Neural progenitor cell (in vitro differentiated cells): Measurements from ENCODE around the gene MELK. TPM values are rescaled to one million over a fixed set of nuclear protein-coding genes. Genes with fewer than 3 reads are reported as not detected.

Experiments used
- DNase-seq: peaks from one replicate; pipeline ENCODE4 v3.0.0-alpha.2; 2016; ENCODE audit warnings: low spot score
- H2AFZ ChIP-seq: fragments of 200-600 bp; sonication (generic); replicated peaks from 2 replicates; pipeline ENCODE4 v1.6.1; 2016; ENCODE audit warnings: antibody characterized with exemption
- H3F3A ChIP-seq: fragments of 200-600 bp; sonication (generic); 2 replicates; pipeline ENCODE4 v1.6.1; 2016; ENCODE audit warnings: antibody characterized with exemption, low read depth
- H3K27ac ChIP-seq: fragments of 200-600 bp; sonication (generic); 2 replicates; pipeline ENCODE4 v1.5.1; 2016; ENCODE audit warnings: mild to moderate bottlenecking
- H3K27me3 ChIP-seq: fragments of 200-600 bp; sonication (generic); 2 replicates; pipeline ENCODE4 v1.6.1; 2016; ENCODE audit warnings: mild to moderate bottlenecking, moderate library complexity
- H3K36me3 ChIP-seq: fragments of 200-600 bp; sonication (generic); 2 replicates; pipeline ENCODE4 v1.5.1; 2016
- H3K4me1 ChIP-seq: fragments of 200-600 bp; sonication (generic); 2 replicates; pipeline ENCODE4 v1.6.1; 2016; ENCODE audit warnings: mixed run types
- H3K4me2 ChIP-seq: fragments of 200-600 bp; sonication (generic); 2 replicates; pipeline ENCODE4 v1.6.1; 2016
- H3K4me3 ChIP-seq: fragments of 200-600 bp; sonication (generic); 2 replicates; pipeline ENCODE4 v1.5.1; 2016
- H3K79me2 ChIP-seq: fragments of 200-600 bp; sonication (generic); 2 replicates; pipeline ENCODE4 v1.6.1; 2016; ENCODE audit warnings: low read depth
- H3K9ac ChIP-seq: fragments of 200-600 bp; sonication (generic); 2 replicates; pipeline ENCODE4 v1.6.1; 2016
- H3K9me3 ChIP-seq: fragments of 200-600 bp; sonication (generic); 2 replicates; pipeline ENCODE4 v1.5.1; 2016; ENCODE audit warnings: low read depth
- H4K20me1 ChIP-seq: fragments of 200-600 bp; sonication (generic); 2 replicates; pipeline ENCODE4 v1.6.1; 2016; ENCODE audit warnings: low read depth
- H3K27ac Mint-ChIP-seq: 3 replicates; pipeline ENCODE4 v1.8.0; 2021; ENCODE audit warnings: mixed read lengths
- H3K27me3 Mint-ChIP-seq: 2 replicates; pipeline ENCODE4 v1.8.0; 2022; ENCODE audit warnings: low read depth, mild to moderate bottlenecking, inconsistent platforms, moderate library complexity, mixed read lengths; ENCODE audit not compliant: insufficient read depth
- H3K36me3 Mint-ChIP-seq: 3 replicates; pipeline ENCODE4 v1.8.0; 2021; ENCODE audit warnings: mixed read lengths
- H3K4me1 Mint-ChIP-seq: 3 replicates; pipeline ENCODE4 v1.8.0; 2021; ENCODE audit warnings: mixed read lengths
- H3K4me3 Mint-ChIP-seq: 3 replicates; pipeline ENCODE4 v1.8.0; 2021; ENCODE audit warnings: mild to moderate bottlenecking, moderate library complexity, mixed read lengths
- H3K9me3 Mint-ChIP-seq: 3 replicates; pipeline ENCODE4 v1.8.0; 2020; ENCODE audit warnings: mixed read lengths
- CTCF ChIP-seq: fragments of 200-600 bp; sonication (generic); IDR thresholded peaks from 2 replicates; pipeline ENCODE4 v1.5.1; 2017; ENCODE audit warnings: antibody characterized with exemption, mild to moderate bottlenecking
- EZH2 ChIP-seq: fragments of 200-600 bp; sonication (generic); IDR thresholded peaks from 2 replicates; pipeline ENCODE4 v1.6.1; 2017; ENCODE audit warnings: antibody characterized with exemption, mild to moderate bottlenecking, moderate library complexity
- EZH2phosphoT487 ChIP-seq: fragments of 200-600 bp; sonication (generic); IDR thresholded peaks from 2 replicates; pipeline ENCODE4 v1.6.1; 2017; ENCODE audit warnings: antibody characterized with exemption
- total RNA-seq: library from RNA; depleted of rRNA; stranded (reverse); fragments of >200 nt; gene quantifications from 2 replicates; pipeline ENCODE4 v1.2.3, GENCODE V29; 2015; ENCODE audit warnings: low replicate concordance

MELK gene
- total RNA-seq, 1 donor from 2014 or later = 112 TPM

GRCh38 chr9:36535107-36535506 is 37.6 kb upstream of the MELK start:
- no peaks in the 10 kb centered on the region for H3K27me3 ChIP-seq
- H3K9ac ChIP-seq = no peak overlapping the region
- H2AFZ ChIP-seq = no peak overlapping the region
- no peaks in the 10 kb centered on the region for H3K4me1 Mint-ChIP-seq
- TF ChIP-seq CTCF = no peak
- TF ChIP-seq EZH2 = no peak
- no peak for TF ChIP-seq EZH2phosphoT487
- peaks cover 6% of the 10 kb centered on the region for H3K9me3 Mint-ChIP-seq
- no peak overlapping the region for H3K4me3 ChIP-seq
- no peaks in the 10 kb centered on the region for H3F3A ChIP-seq
- no peak overlapping the region for H3K4me2 ChIP-seq
- no peak overlapping the region for H3K4me3 Mint-ChIP-seq
- H3K36me3 ChIP-seq = no peaks in the 10 kb centered on the region
- no peak for DNase-seq
- H3K9me3 ChIP-seq = no peaks in the 10 kb centered on the region
- H3K27ac Mint-ChIP-seq = no peak overlapping the region
- H3K27me3 Mint-ChIP-seq = no peaks in the 10 kb centered on the region
- no peaks in the 10 kb centered on the region for H4K20me1 ChIP-seq
- H3K27ac ChIP-seq = no peak overlapping the region
- no peaks in the 10 kb centered on the region for H3K4me1 ChIP-seq
- H3K79me2 ChIP-seq = no peaks in the 10 kb centered on the region
- H3K36me3 Mint-ChIP-seq = no peaks in the 10 kb centered on the region

GRCh38 chr9:36537861-36538260 is 34.8 kb upstream of the MELK start:
- H3K4me3 ChIP-seq = no peak overlapping the region
- no peaks in the 10 kb centered on the region for H3K9me3 ChIP-seq
- H3F3A ChIP-seq = no peaks in the 10 kb centered on the region
- no peaks in the 10 kb centered on the region for H3K4me1 ChIP-seq
- no peak for DNase-seq
- Mint-ChIP-seq H3K4me1 (no peaks in the 10 kb centered on the region), H3K9me3 (peaks cover 8% of the 10 kb centered on the region), H3K27ac (no peak overlapping the region), H3K4me3 (no peak overlapping the region), H3K27me3 (peaks cover 2% of the 10 kb centered on the region), H3K36me3 (no peaks in the 10 kb centered on the region)
- no peak overlapping the region for H3K9ac ChIP-seq
- no peaks in the 10 kb centered on the region for H3K36me3 ChIP-seq
- H3K4me2 ChIP-seq = no peak overlapping the region
- H3K79me2 ChIP-seq = no peaks in the 10 kb centered on the region
- H3K27me3 ChIP-seq = no peaks in the 10 kb centered on the region
- TF ChIP-seq CTCF (no peak), EZH2phosphoT487 (no peak), EZH2 (no peak)
- no peak overlapping the region for H3K27ac ChIP-seq
- H2AFZ ChIP-seq = no peak overlapping the region
- H4K20me1 ChIP-seq = no peaks in the 10 kb centered on the region

- Histone ChIP-seq H3K9me3 (no peaks in the 10 kb centered on the region), H4K20me1 (no peaks in the 10 kb centered on the region), H3K4me2 (no peak overlapping the region), H3K4me1 (no peaks in the 10 kb centered on the region), H3K27me3 (no peaks in the 10 kb centered on the region), H3K27ac (no peak overlapping the region), H3K36me3 (no peaks in the 10 kb centered on the region), H3F3A (no peaks in the 10 kb centered on the region), H2AFZ (no peak overlapping the region), H3K79me2 (no peaks in the 10 kb centered on the region), H3K4me3 (no peak overlapping the region), H3K9ac (no peak overlapping the region)
- Mint-ChIP-seq H3K27ac (no peak overlapping the region), H3K9me3 (peaks cover 2% of the 10 kb centered on the region), H3K36me3 (no peaks in the 10 kb centered on the region), H3K4me3 (no peak overlapping the region), H3K4me1 (peaks cover 4% of the 10 kb centered on the region), H3K27me3 (peaks cover 2% of the 10 kb centered on the region)
- no peak for TF ChIP-seq EZH2
- TF ChIP-seq CTCF = no peak
- no peak for TF ChIP-seq EZH2phosphoT487
- DNase-seq = peak; percentile 14
Observed at GRCh38 chr9:36542355-36542754, 30.3 kb upstream of the MELK start.
